NCI-H2227 (cell line): ENCODE results near the gene VARS2.
A peak's percentile ranks its signal among the peaks of the same experiment; 100 is the strongest.

ENCODE experiments used
- DNase-seq: peaks from one replicate; lab custom pipeline; 2025; ENCODE audit not compliant: unreplicated experiment; lab: John Stamatoyannopoulos, UW

The VARS2 gene

GRCh38 chr6:30884521-30885480 is 29.2 kb upstream of the VARS2 start:
- peak; percentile 50 for DNase-seq

GRCh38 chr6:30885481-30885998 is 28.5 kb upstream of the VARS2 start:
- DNase-seq, result no peak

GRCh38 chr6:30885999-30886896 is 27.8 kb upstream of the VARS2 start:
- peak; percentile 91 for DNase-seq

GRCh38 chr6:30886897-30887255 is 27.2 kb upstream of the VARS2 start:
- no peak for DNase-seq

- no peak for DNase-seq
Measured at GRCh38 chr6:30887901-30888815, 25.9 kb upstream of the VARS2 start.

GRCh38 chr6:30888816-30889495 is 25.1 kb upstream of the VARS2 start:
- no peak for DNase-seq

GRCh38 chr6:30889496-30889885 is 24.5 kb upstream of the VARS2 start:
- DNase-seq, result no peak

- DNase-seq, result no peak
Measured at GRCh38 chr6:30889921-30890645, 24.0 kb upstream of the VARS2 start.

GRCh38 chr6:30890646-30891449 is 23.2 kb upstream of the VARS2 start:
- DNase-seq, result no peak

- no peak for DNase-seq
Measured at GRCh38 chr6:30891450-30891723, 22.7 kb upstream of the VARS2 start.

GRCh38 chr6:30891816-30892538 is 22.1 kb upstream of the VARS2 start:
- no peak for DNase-seq

- no peak for DNase-seq
Measured at GRCh38 chr6:30893001-30893591, 20.9 kb upstream of the VARS2 start.

GRCh38 chr6:30893666-30894065 is 20.4 kb upstream of the VARS2 start:
- no peak for DNase-seq

GRCh38 chr6:30894381-30894780 is 19.7 kb upstream of the VARS2 start:
- no peak for DNase-seq

- no peak for DNase-seq
Measured at GRCh38 chr6:30894935-30895334, 19.1 kb upstream of the VARS2 start.

- no peak for DNase-seq
Measured at GRCh38 chr6:30895343-30895742, 18.7 kb upstream of the VARS2 start.

- DNase-seq, result no peak
Measured at GRCh38 chr6:30896541-30896940, 17.5 kb upstream of the VARS2 start.

- no peak for DNase-seq
Measured at GRCh38 chr6:30897882-30898281, 16.2 kb upstream of the VARS2 start.
